PC-9 (cell line): ENCODE data around the gene TMEM163. TPM values are rescaled to one million over a fixed set of nuclear protein-coding genes. Genes with fewer than 3 reads are reported as not detected.

Source experiments
- BruUV-seq: library from RNA; stranded (reverse); fragments of 400-500 nt; replicated peaks from 2 replicates; lab custom pipeline; 2021; lab: Mats Ljungman, UMichigan
- CTCF ChIA-PET: fragments of 300-600 bp; sonication (Branson Sonifier 250); formaldehyde crosslinking; loops from one replicate; lab custom pipeline; 2022; ENCODE audit warnings: antibody characterized with exemption; lab: Charles Lee
- POLR2A ChIA-PET: fragments of 300-600 bp; sonication (Branson Sonifier 250); formaldehyde crosslinking; loops from one replicate; lab custom pipeline; 2022; ENCODE audit warnings: antibody characterized with exemption; ENCODE audit not compliant: unreplicated experiment; lab: Charles Lee
- DNase-seq, 2 experiments: peaks; one replicate each; pipeline versions ENCODE4 v3.0.0 to v3.0.0-alpha.2; 2015 to 2022; ENCODE audit warnings: mixed read lengths in 1 of 2
- H2AFZ ChIP-seq: fragments of 200-600 bp; sonication (generic); 2 replicates; pipeline ENCODE4 v1.8.1; 2017; ENCODE audit warnings: antibody characterized with exemption
- H3F3A ChIP-seq: fragments of 200-600 bp; sonication (generic); 2 replicates; pipeline ENCODE4 v1.8.1; 2017; ENCODE audit warnings: antibody characterized with exemption, mild to moderate bottlenecking, low read depth; ENCODE audit not compliant: insufficient read depth
- H3K27ac ChIP-seq: fragments of 200-600 bp; sonication (generic); 2 replicates; pipeline ENCODE4 v1.6.1; 2016; ENCODE audit warnings: mixed run types
- H3K27me3 ChIP-seq: fragments of 200-600 bp; sonication (generic); 2 replicates; pipeline ENCODE4 v1.6.1; 2016; ENCODE audit warnings: low read depth, mixed run types; ENCODE audit not compliant: insufficient read depth
- H3K36me3 ChIP-seq: fragments of 200-600 bp; sonication (generic); 2 replicates; pipeline ENCODE4 v1.6.1; 2016; ENCODE audit warnings: low read depth, mixed run types
- H3K4me1 ChIP-seq: fragments of 200-600 bp; sonication (generic); replicated peaks from 2 replicates; pipeline ENCODE4 v1.6.1; 2016; ENCODE audit warnings: mixed run types; ENCODE audit not compliant: insufficient read depth
- H3K4me2 ChIP-seq: fragments of 200-600 bp; sonication (generic); 2 replicates; pipeline ENCODE4 v1.6.1; 2017; ENCODE audit warnings: mixed run types
- H3K4me3 ChIP-seq: fragments of 200-600 bp; sonication (generic); 2 replicates; pipeline ENCODE4 v1.6.1; 2016; ENCODE audit warnings: mixed run types
- H3K79me2 ChIP-seq: fragments of 200-600 bp; sonication (generic); 2 replicates; pipeline ENCODE4 v1.6.1; 2017; ENCODE audit warnings: low read depth, mixed run types
- H3K9me2 ChIP-seq: fragments of 200-600 bp; sonication (generic); 2 replicates; pipeline ENCODE4 v1.8.1; 2017; ENCODE audit warnings: mild to moderate bottlenecking; ENCODE audit not compliant: insufficient read depth
- H3K9me3 ChIP-seq: fragments of 200-600 bp; sonication (generic); 2 replicates; pipeline ENCODE4 v1.8.1; 2016; ENCODE audit warnings: low read depth; ENCODE audit not compliant: insufficient read depth
- H4K20me1 ChIP-seq: fragments of 200-600 bp; sonication (generic); 2 replicates; pipeline ENCODE4 v1.8.1; 2017; ENCODE audit not compliant: insufficient read depth
- EZH2 ChIP-seq: fragments of 200-600 bp; sonication (generic); IDR thresholded peaks from 2 replicates; pipeline ENCODE4 v1.8.0; 2017; ENCODE audit warnings: antibody characterized with exemption, low read depth
- intact Hi-C: fragments of 100-400 bp; cut with micrococcal nuclease; formaldehyde crosslinking; loops from one replicate; pipeline ENCODE4 v1.10.0; 2022; ENCODE audit not compliant: unreplicated experiment
- total RNA-seq: library from RNA; stranded (reverse); gene quantifications from 2 replicates; pipeline ENCODE4 v1.2.3, GENCODE V29; 2021
- TF ChIP-seq, protein P1 (sequence below): fragments of 200-600 bp; sonication (generic); conservative IDR thresholded peaks from 2 replicates; pipeline ENCODE4 v1.6.1; 2017; ENCODE audit warnings: mixed run types, antibody characterized with exemption, mild to moderate bottlenecking, moderate library complexity

Gene TMEM163
- total RNA-seq, 1 experiment from 2014 or later = 1.4 TPM

- TF ChIP-seq, protein P1, sequence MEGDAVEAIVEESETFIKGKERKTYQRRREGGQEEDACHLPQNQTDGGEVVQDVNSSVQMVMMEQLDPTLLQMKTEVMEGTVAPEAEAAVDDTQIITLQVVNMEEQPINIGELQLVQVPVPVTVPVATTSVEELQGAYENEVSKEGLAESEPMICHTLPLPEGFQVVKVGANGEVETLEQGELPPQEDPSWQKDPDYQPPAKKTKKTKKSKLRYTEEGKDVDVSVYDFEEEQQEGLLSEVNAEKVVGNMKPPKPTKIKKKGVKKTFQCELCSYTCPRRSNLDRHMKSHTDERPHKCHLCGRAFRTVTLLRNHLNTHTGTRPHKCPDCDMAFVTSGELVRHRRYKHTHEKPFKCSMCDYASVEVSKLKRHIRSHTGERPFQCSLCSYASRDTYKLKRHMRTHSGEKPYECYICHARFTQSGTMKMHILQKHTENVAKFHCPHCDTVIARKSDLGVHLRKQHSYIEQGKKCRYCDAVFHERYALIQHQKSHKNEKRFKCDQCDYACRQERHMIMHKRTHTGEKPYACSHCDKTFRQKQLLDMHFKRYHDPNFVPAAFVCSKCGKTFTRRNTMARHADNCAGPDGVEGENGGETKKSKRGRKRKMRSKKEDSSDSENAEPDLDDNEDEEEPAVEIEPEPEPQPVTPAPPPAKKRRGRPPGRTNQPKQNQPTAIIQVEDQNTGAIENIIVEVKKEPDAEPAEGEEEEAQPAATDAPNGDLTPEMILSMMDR = no peak
- no peak for TF ChIP-seq EZH2
- no peaks in the 10 kb centered on the region for H3K27me3 ChIP-seq
- POLR2A ChIA-PET = no interaction called here
These were observed 217.2 kb downstream of the TMEM163 start for GRCh38 chr2:134501476-134502091.

GRCh38 chr2:134500211-134500935, 218.4 kb downstream of the TMEM163 start:
- no TSS peak for BruUV-seq
- Histone ChIP-seq H3K4me2 (no peak overlapping the region), H3K4me3 (no peak overlapping the region)

More at GRCh38 chr2:134501476-134502091, 217.2 kb downstream of the TMEM163 start:
- H3K4me1 ChIP-seq = no peaks in the 10 kb centered on the region
- no peak overlapping the region for H2AFZ ChIP-seq
- CTCF ChIA-PET = no interaction called here
- no peaks in the 10 kb centered on the region for H3K9me3 ChIP-seq
- H3K9me2 ChIP-seq = no peaks in the 10 kb centered on the region
- BruUV-seq = no TSS peak
- intact Hi-C loops = no loop called here
- H3K36me3 ChIP-seq = no peaks in the 10 kb centered on the region
- no peak for DNase-seq
- H3K79me2 ChIP-seq = no peaks in the 10 kb centered on the region
- no peaks in the 10 kb centered on the region for H4K20me1 ChIP-seq
- H3K4me2 ChIP-seq = no peak overlapping the region
- H3K4me3 ChIP-seq = no peak overlapping the region
- H3F3A ChIP-seq = no peaks in the 10 kb centered on the region
- H3K27ac ChIP-seq = no peak overlapping the region

DNA sequence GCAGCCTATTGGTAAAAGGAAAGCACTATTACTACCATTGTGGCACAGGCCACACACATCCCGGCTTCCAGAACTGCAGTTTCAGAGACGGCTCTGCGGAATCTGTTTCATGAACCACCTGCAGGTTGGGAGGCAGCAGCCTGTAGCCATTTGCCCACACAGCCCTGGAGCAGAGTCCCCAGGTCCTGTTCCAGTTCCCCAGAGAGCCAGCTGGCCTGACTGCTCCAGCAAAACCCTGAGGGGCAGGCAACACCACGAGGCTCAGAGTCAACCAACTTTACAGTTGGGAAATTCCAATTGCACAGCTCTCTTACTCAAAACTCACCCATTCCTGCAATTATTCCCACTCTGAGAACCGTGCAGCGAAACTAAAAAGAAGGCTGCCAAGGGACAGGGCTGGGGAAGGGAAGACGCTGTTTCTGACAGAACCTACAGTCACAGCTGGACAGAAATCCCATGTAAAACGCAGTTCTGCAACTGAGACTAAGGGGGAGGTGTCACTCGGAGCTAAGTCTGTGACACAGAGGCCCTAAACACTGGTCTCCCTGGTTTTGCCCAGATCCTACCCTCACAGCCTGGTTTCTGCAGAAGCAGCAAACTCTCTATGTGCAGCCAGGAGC, 219.4 kb downstream of the TMEM163 start:
- DNase-seq = no peak
- H3K4me2 ChIP-seq = no peak overlapping the region
- H3K27ac ChIP-seq = no peak overlapping the region
- H3K27me3 ChIP-seq = no peaks in the 10 kb centered on the region
- no peak for TF ChIP-seq EZH2
- TF ChIP-seq, protein P1 = no peak
- no peaks in the 10 kb centered on the region for H3K4me1 ChIP-seq
- H3K4me3 ChIP-seq = no peak overlapping the region
- H3K36me3 ChIP-seq = no peaks in the 10 kb centered on the region
- H3K9me2 ChIP-seq = no peaks in the 10 kb centered on the region
- H3K9me3 ChIP-seq = no peaks in the 10 kb centered on the region
- no peaks in the 10 kb centered on the region for H3K79me2 ChIP-seq
- no peak overlapping the region for H2AFZ ChIP-seq
- no TSS peak for BruUV-seq
- no peaks in the 10 kb centered on the region for H3F3A ChIP-seq
- POLR2A ChIA-PET = no interaction called here
- intact Hi-C loops = no loop called here
- H4K20me1 ChIP-seq = no peaks in the 10 kb centered on the region
- CTCF ChIA-PET = no interaction called here

More at GRCh38 chr2:134500211-134500935, 218.4 kb downstream of the TMEM163 start:
- Histone ChIP-seq H4K20me1 (no peaks in the 10 kb centered on the region), H3K9me2 (no peaks in the 10 kb centered on the region), H3K9me3 (no peaks in the 10 kb centered on the region), H3F3A (no peaks in the 10 kb centered on the region), H3K27ac (no peak overlapping the region), H3K27me3 (no peaks in the 10 kb centered on the region), H3K79me2 (no peaks in the 10 kb centered on the region), H3K4me1 (no peaks in the 10 kb centered on the region), H3K36me3 (no peaks in the 10 kb centered on the region), H2AFZ (no peak overlapping the region)
- ChIA-PET CTCF (no interaction called here), POLR2A (no interaction called here)
- TF ChIP-seq EZH2 = no peak
- DNase-seq = no peak
- intact Hi-C loops = no loop called here
